Tibial nerve (tissue), 3 donors: Measurements from ENCODE around the gene PURB.
"Not testable (repeated sequence)": the region's sequence is repeated elsewhere in the genome, so short reads cannot be mapped to it uniquely, and the experiment has no call there.

Experiments
- POLR2A ChIP-seq, 2 donors: fragments of 450-650 bp; IDR thresholded peaks; one replicate each; pipeline ENCODE4 v1.6.1; 2017; ENCODE audit warnings: antibody characterized with exemption in 2 of 2, mild to moderate bottlenecking in 2 of 2, moderate library complexity in 2 of 2
- TF ChIP-seq, protein P1 (sequence below), 5 experiments: fragments of 200-600 bp in 3 of 5; fragments of 450-650 bp in 2 of 5; sonication (generic) in 3 of 5; IDR thresholded peaks; one replicate each; pipeline ENCODE4 v1.5.1; 2016 to 2019; ENCODE audit warnings: antibody characterized with exemption in 5 of 5, mild to moderate bottlenecking in 3 of 5, moderate library complexity in 2 of 5

DNA sequence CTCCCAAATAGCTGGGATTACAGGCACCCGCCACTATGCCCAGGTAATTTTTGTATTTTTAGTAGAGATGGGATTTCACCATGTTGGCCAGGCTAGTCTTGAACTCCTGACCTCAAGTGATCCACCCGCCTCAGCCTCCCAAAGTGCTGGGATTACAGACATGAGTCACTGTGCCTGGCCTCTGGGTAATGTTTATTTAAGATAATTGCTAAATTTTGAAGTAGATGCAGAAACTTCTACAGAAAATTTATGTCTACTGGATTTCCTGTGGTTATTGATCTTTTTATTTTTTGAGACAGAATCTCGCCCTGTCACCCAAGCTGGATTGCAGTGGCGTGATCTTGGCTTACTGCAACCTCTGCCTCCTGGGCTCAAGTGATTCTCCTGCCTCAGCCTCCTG is 23.4 kb downstream of the PURB start:
- not testable (repeated sequence) for TF ChIP-seq POLR2A (IDR thresholded peaks at IDR 0.05)
- TF ChIP-seq, protein P1, sequence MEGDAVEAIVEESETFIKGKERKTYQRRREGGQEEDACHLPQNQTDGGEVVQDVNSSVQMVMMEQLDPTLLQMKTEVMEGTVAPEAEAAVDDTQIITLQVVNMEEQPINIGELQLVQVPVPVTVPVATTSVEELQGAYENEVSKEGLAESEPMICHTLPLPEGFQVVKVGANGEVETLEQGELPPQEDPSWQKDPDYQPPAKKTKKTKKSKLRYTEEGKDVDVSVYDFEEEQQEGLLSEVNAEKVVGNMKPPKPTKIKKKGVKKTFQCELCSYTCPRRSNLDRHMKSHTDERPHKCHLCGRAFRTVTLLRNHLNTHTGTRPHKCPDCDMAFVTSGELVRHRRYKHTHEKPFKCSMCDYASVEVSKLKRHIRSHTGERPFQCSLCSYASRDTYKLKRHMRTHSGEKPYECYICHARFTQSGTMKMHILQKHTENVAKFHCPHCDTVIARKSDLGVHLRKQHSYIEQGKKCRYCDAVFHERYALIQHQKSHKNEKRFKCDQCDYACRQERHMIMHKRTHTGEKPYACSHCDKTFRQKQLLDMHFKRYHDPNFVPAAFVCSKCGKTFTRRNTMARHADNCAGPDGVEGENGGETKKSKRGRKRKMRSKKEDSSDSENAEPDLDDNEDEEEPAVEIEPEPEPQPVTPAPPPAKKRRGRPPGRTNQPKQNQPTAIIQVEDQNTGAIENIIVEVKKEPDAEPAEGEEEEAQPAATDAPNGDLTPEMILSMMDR (IDR thresholded peaks at IDR 0.05): not testable (repeated sequence)
